GM12864 (cell line): ENCODE results near the gene ACD.
A peak's percentile ranks its signal among the peaks of the same experiment; 100 is the strongest.

Experiments used
- DNase-seq: peaks from one replicate; pipeline ENCODE4 v3.0.0-alpha.2; 2011; ENCODE audit warnings: low read depth
- H3K4me3 ChIP-seq: 2 replicates; pipeline ENCODE4 v1.5.1; 2011; ENCODE audit warnings: mild to moderate bottlenecking, low read depth, low read length, control low read depth
- CTCF ChIP-seq: IDR thresholded peaks from 2 replicates; pipeline ENCODE4 v1.5.1; 2011; ENCODE audit warnings: low read depth, mild to moderate bottlenecking, moderate library complexity, low read length, control low read depth, inconsistent platforms; ENCODE audit errors: missing control alignments

ACD gene

GRCh38 chr16:67632415-67633172, 27.5 kb downstream of the ACD start:
- no peak for TF ChIP-seq CTCF
- no peak for DNase-seq
- H3K4me3 ChIP-seq, result no peak overlapping the region

GRCh38 chr16:67628216-67628615, 31.8 kb downstream of the ACD start:
- DNase-seq, result no peak
- H3K4me3 ChIP-seq, result no peak overlapping the region
- TF ChIP-seq CTCF, result no peak

- DNase-seq, result no peak
- peak; percentile 18 for TF ChIP-seq CTCF
- H3K4me3 ChIP-seq, result no peak overlapping the region
Observed at GRCh38 chr16:67613808-67614207, 46.3 kb downstream of the ACD start.

GRCh38 chr16:67608364-67608763, 51.7 kb downstream of the ACD start:
- H3K4me3 ChIP-seq, result no peak overlapping the region
- no peak for TF ChIP-seq CTCF
- DNase-seq, result peak; percentile 4
